Calu3 (cell line): ENCODE data around the gene FAM135A. TPM values are rescaled to one million over a fixed set of nuclear protein-coding genes. Genes with fewer than 3 reads are reported as not detected.
"Not testable (repeated sequence)": the region's sequence is repeated elsewhere in the genome, so short reads cannot be mapped to it uniquely, and the experiment has no call there.

ENCODE experiments used
- BruUV-seq: library from RNA; stranded (reverse); fragments of 400-500 nt; replicated peaks from 2 replicates; lab custom pipeline; 2021; lab: Mats Ljungman, UMichigan
- CTCF ChIA-PET: fragments of 300-600 bp; sonication (Branson Sonifier 250); formaldehyde crosslinking; loops from one replicate; lab custom pipeline; 2022; ENCODE audit warnings: antibody characterized with exemption; lab: Charles Lee
- DNase-seq: peaks from one replicate; pipeline ENCODE4 v3.0.0; 2022
- H3K27ac Mint-ChIP-seq: one replicate; pipeline ENCODE4 v1.8.0; 2022; ENCODE audit warnings: mixed read lengths; ENCODE audit not compliant: unreplicated experiment
- H3K27me3 Mint-ChIP-seq: one replicate; pipeline ENCODE4 v1.8.0; 2022; ENCODE audit warnings: mixed read lengths; ENCODE audit not compliant: unreplicated experiment
- H3K36me3 Mint-ChIP-seq: one replicate; pipeline ENCODE4 v1.8.0; 2022; ENCODE audit warnings: mild to moderate bottlenecking, moderate library complexity, mixed read lengths; ENCODE audit not compliant: insufficient read depth, unreplicated experiment
- H3K4me1 Mint-ChIP-seq: one replicate; pipeline ENCODE4 v1.8.0; 2022; ENCODE audit warnings: mild to moderate bottlenecking, low read depth, mixed read lengths; ENCODE audit not compliant: unreplicated experiment
- H3K4me3 Mint-ChIP-seq: one replicate; pipeline ENCODE4 v1.8.0; 2022; ENCODE audit warnings: mild to moderate bottlenecking, low read depth, moderate library complexity, mixed read lengths; ENCODE audit not compliant: unreplicated experiment
- H3K9me3 Mint-ChIP-seq: one replicate; pipeline ENCODE4 v1.8.0; 2022; ENCODE audit warnings: low read depth, mixed read lengths; ENCODE audit not compliant: unreplicated experiment
- CTCF ChIP-seq: fragments of 200-600 bp; IDR thresholded peaks from one replicate; pipeline ENCODE4 v1.8.0; 2022; ENCODE audit warnings: antibody characterized with exemption; ENCODE audit not compliant: unreplicated experiment
- intact Hi-C: fragments of 100-400 bp; cut with micrococcal nuclease; formaldehyde crosslinking; loops from one replicate; pipeline ENCODE4 v1.10.0; 2022; ENCODE audit not compliant: unreplicated experiment
- total RNA-seq: library from RNA; stranded (reverse); gene quantifications from 2 replicates; pipeline ENCODE4 v1.2.3, GENCODE V29; 2022

The FAM135A gene
- total RNA-seq, 1 experiment from 2014 or later: 89.2 TPM

DNA sequence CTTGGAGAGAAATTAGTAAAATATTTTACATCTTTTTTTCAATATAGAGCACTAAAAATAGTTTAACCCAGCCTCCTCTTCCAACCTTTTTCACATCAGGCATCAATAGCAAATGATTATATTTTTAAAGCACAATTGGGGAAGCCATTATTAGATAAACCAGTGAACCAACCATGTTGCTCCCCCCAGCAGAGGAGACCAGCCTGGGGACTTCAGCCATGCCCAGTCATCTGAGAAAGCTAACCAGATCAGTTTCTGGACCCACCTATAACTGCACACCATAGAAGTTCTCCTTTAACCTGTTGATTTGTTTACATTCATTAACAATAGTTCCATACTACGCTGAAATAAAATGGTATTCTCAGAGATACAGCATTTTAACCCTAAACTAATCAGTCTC is 139.7 kb downstream of the FAM135A start:
- no peak for DNase-seq
- CTCF ChIA-PET: no interaction called here
- no TSS peak for BruUV-seq
- H3K4me1 Mint-ChIP-seq: no peaks in the 10 kb centered on the region
- no peaks in the 10 kb centered on the region for H3K9me3 Mint-ChIP-seq
- no peak overlapping the region for H3K4me3 Mint-ChIP-seq
- TF ChIP-seq CTCF: no peak
- H3K27ac Mint-ChIP-seq: no peak overlapping the region
- peaks cover 40% of the 10 kb centered on the region for H3K36me3 Mint-ChIP-seq
- intact Hi-C loops: no loop called here
- H3K27me3 Mint-ChIP-seq: no peaks in the 10 kb centered on the region

DNA sequence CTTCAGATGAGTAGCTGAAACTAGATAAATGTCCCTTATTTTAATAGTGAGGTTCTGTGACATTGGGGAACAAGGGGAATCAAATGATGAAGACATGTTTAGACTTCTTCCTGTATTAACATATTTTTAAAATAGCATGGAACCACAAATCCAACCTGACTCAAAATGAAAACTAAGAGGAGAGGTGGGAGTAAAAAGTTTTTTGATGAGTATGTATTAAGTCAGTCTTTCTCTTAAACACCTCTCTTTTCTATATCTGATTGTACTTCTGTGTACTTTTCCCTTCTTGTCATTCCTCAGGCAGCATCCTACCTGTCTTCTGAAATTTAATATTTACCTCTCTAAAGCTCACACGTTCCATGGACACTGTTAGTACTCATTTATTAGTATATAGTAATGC is 144.7 kb downstream of the FAM135A start:
- intact Hi-C loops: no loop called here
- Mint-ChIP-seq H3K4me1 (no peaks in the 10 kb centered on the region), H3K27ac (peak overlapping the region; percentile 43), H3K4me3 (no peak overlapping the region), H3K9me3 (no peaks in the 10 kb centered on the region), H3K36me3 (peaks cover 30% of the 10 kb centered on the region), H3K27me3 (no peaks in the 10 kb centered on the region)
- no peak for TF ChIP-seq CTCF
- CTCF ChIA-PET: no interaction called here
- no TSS peak for BruUV-seq
- no peak for DNase-seq

DNA sequence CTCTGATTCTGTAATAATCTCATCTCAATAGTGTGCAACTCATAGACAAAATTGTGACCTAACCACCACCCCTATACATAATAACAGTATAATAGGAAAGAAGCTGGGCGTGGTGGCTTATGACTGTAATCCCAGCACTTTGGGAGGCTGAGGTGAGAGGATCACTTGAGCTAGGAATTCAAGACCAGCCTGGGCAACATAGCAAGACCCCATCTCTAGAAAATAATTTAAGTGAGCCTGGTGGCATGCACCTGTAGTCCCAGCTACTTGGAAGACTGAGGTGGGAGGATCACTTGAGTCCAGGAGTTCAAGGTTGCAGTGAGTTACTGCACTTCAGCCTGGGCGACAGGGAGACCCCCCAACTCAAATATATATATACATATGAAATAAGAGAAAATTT is 149.1 kb downstream of the FAM135A start:
- H3K27ac Mint-ChIP-seq, H3K4me3 Mint-ChIP-seq, CTCF ChIA-PET, H3K9me3 Mint-ChIP-seq, intact Hi-C loops, BruUV-seq, DNase-seq, H3K27me3 Mint-ChIP-seq, H3K4me1 Mint-ChIP-seq: not testable (repeated sequence)
- H3K36me3 Mint-ChIP-seq: peaks cover 23% of the 10 kb centered on the region

DNA sequence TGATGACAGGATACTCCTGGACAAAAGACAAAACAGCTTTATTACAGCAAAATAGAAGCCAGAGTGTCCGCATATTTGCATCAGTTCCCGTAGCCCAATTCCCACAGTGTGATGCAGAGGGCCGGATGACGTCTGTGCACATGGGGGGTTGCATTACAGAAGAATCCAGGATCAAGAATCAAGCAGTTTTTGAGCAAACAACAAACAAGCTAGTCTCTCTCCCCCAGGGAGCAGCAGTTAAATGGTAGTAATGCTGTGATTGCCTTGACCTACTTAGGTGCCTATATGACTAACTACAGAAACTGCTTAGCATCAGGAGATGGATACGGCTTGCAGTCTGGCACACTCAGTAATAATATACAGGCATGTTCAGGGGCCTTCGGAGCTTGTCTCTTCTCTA is 150.2 kb downstream of the FAM135A start:
- CTCF ChIA-PET: no interaction called here

More for the DNA sequence above, 150.2 kb downstream of the FAM135A start:
- H3K27ac Mint-ChIP-seq: no peak overlapping the region
- DNase-seq: no peak
- peaks cover 24% of the 10 kb centered on the region for H3K36me3 Mint-ChIP-seq
- BruUV-seq: no TSS peak
- no peak overlapping the region for H3K4me3 Mint-ChIP-seq
- peaks cover 7% of the 10 kb centered on the region for H3K4me1 Mint-ChIP-seq
- intact Hi-C loops: no loop called here
- no peak for TF ChIP-seq CTCF
- no peaks in the 10 kb centered on the region for H3K27me3 Mint-ChIP-seq
- no peaks in the 10 kb centered on the region for H3K9me3 Mint-ChIP-seq
